ENCODE measurements around the gene SERTM1. TPM values are rescaled to one million over a fixed set of nuclear protein-coding genes. Genes with fewer than 3 reads are reported as not detected.

Gene SERTM1
- total and polyA plus RNA-seq, 2 of the 8 experiments (the other 6 are each of a cell fraction or from before 2014, with no cell fraction given) = 0.48 to 1.6 TPM

DNA sequence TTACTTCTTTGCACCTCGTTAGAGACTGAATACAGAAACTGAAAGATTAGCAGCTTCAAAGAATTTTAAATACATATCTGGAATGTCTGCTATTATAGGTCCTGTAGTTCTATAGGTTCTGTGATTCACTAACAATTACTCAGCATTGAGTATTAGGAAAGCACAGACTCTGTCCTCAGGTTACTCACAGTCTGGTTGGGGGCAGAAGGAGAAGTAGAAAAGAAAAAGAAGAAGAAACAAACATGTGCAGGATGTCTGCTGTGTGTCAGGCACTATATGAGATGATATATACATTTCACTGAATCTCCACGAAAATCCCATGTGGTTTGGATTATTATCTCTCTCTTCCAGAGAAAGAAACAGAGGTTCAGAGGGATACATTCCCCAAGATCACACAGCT lies 40.1 kb downstream of the SERTM1 start:
- Histone ChIP-seq H2AK5ac (ENCODE audit: low read depth, low read length) (no peak overlapping the region), H3K18ac (ENCODE audit: extremely low read depth, low read length) (no peak overlapping the region), H4K5ac (ENCODE audit: insufficient read length, low read depth, low read length) (no peak overlapping the region), H2BK12ac (ENCODE audit: low read depth, low read length) (no peak overlapping the region), H2BK120ac (replicated peaks; ENCODE audit: low read depth, low read length) (no peak overlapping the region), H3K23ac (ENCODE audit: insufficient read length) (no peak overlapping the region), H4K91ac (replicated peaks; ENCODE audit: insufficient read length, low read length) (no peak overlapping the region), H2AFZ (ENCODE audit: low read length) (no peak overlapping the region), H3K36me3 (ENCODE audit: control insufficient read depth in 2 of 4, insufficient read depth in 4 of 4, low read length in 3 of 4) (no peaks in the 10 kb centered on the region), H3K27me3 (replicated peaks in 1 of 4; ENCODE audit: control insufficient read depth in 3 of 4, extremely low read depth in 1 of 4, insufficient read depth in 3 of 4, low read length in 3 of 4) (peaks cover 0 to 1% (median 0%) of the 10 kb centered on the region in 4 experiments; a peak in 1 of 7 replicates), H2BK5ac (ENCODE audit: low read depth, low read length) (no peak overlapping the region), H3K4me3 (ENCODE audit: extremely low read depth in 1 of 4, insufficient read depth in 2 of 4, low read depth in 3 of 4, low read length in 4 of 4) (no peak overlapping the region), H3K4me1 (replicated peaks in 1 of 4; ENCODE audit: control insufficient read depth in 3 of 4, insufficient read depth in 4 of 4, low read length in 3 of 4) (no peaks in the 10 kb centered on the region), H3K4me2 (ENCODE audit: insufficient read depth in 1 of 2, low read depth in 2 of 2, low read length in 2 of 2) (no peak overlapping the region), H3K79me1 (ENCODE audit: low read depth, low read length) (no peaks in the 10 kb centered on the region), H4K8ac (ENCODE audit: extremely low read depth, insufficient read depth, low read length) (no peak overlapping the region), H3K79me2 (ENCODE audit: control insufficient read depth in 1 of 2, insufficient read depth in 2 of 2, low read length in 2 of 2) (no peaks in the 10 kb centered on the region), H3K14ac (ENCODE audit: insufficient read length) (no peak overlapping the region), H2BK15ac (ENCODE audit: low read length) (no peak overlapping the region), H3K9me3 (ENCODE audit: insufficient read depth in 2 of 2, low read depth in 1 of 2, low read length in 1 of 2) (no peaks in the 10 kb centered on the region), H2BK20ac (ENCODE audit: low read length) (no peak overlapping the region), H3K27ac (ENCODE audit: low read depth, low read length) (no peak overlapping the region), H3K56ac (replicated peaks; ENCODE audit: insufficient read length, low read depth, low read length) (no peak overlapping the region), H4K20me1 (replicated peaks in 1 of 2; ENCODE audit: control insufficient read depth in 1 of 2, insufficient read depth in 2 of 2, low read length in 2 of 2) (no peaks in the 10 kb centered on the region), H3K4ac (replicated peaks; ENCODE audit: insufficient read length, low read depth, low read length) (no peak overlapping the region), H3K23me2 (ENCODE audit: low read depth, low read length) (no peaks in the 10 kb centered on the region), H3K9ac (replicated peaks in 1 of 4; ENCODE audit: extremely low read depth in 1 of 4, low read depth in 3 of 4, low read length in 3 of 4) (no peak overlapping the region)
- POLR2A ChIA-PET (ENCODE audit: partially characterized antibody) = no interaction called here
- WGBS, 2 experiments (ENCODE audit: extremely low coverage in 1 of 2, insufficient coverage in 1 of 2, insufficient read length in 1 of 2, insufficient replicate concordance in 2 of 2, low coverage in 1 of 2, low lambda C conversion rate in 2 of 2, missing lambda C conversion rate in 1 of 2) = 36% methylated on average over 2 of the region's 2 CpGs; no CpG with 5 or more reads in 1 of the 2 experiments
- no peak for DNase-seq (ENCODE audit: low read depth in 1 of 2, low spot score in 2 of 2)
- CTCF ChIA-PET (ENCODE audit: partially characterized antibody) = interaction anchor here (0.9 to 1.5 kb wide), 6 partner anchors 8 to 259 kb away, joined by 3 to 4 read pairs (median 4); no protein-coding TSS in a partner anchor
- FAIRE-seq = no peak
- TF ChIP-seq TAF1 (IDR thresholded peaks at IDR 0.05; ENCODE audit: low read depth, low read length) (no peak), SAP30 (IDR thresholded peaks at IDR 0.05; ENCODE audit: insufficient read depth, insufficient replicate concordance, low read length) (no peak), JUN (IDR thresholded peaks at IDR 0.05; ENCODE audit: low read depth, low read length) (no peak), GABPA (IDR thresholded peaks at IDR 0.05; ENCODE audit: borderline replicate concordance, insufficient read depth, low read length) (no peak), RBBP5 (IDR thresholded peaks at IDR 0.05; ENCODE audit: borderline replicate concordance, low read depth, low read length) (no peak), CBX8 (IDR thresholded peaks at IDR 0.05; ENCODE audit: borderline replicate concordance, low read depth, low read length) (no peak), TAF7 (optimal IDR thresholded peaks at IDR 0.05; ENCODE audit: borderline replicate concordance, low read depth, low read length) (no peak), MAFK (IDR thresholded peaks at IDR 0.05; ENCODE audit: low read depth, low read length) (no peak), TBP (IDR thresholded peaks at IDR 0.05; ENCODE audit: low read depth, low read length) (no peak), CBX5 (IDR thresholded peaks at IDR 0.05; ENCODE audit: low read depth, low read length) (no peak), KDM5A (IDR thresholded peaks at IDR 0.05; ENCODE audit: low read length) (no peak), RXRA (IDR thresholded peaks at IDR 0.05; ENCODE audit: insufficient read depth, low read depth, low read length) (no peak), POLR2A (IDR thresholded peaks at IDR 0.05; ENCODE audit: control extremely low read depth in 1 of 2, low read depth in 2 of 2, low read length in 2 of 2) (no peak), KDM1A (IDR thresholded peaks at IDR 0.05; ENCODE audit: borderline replicate concordance, low read length) (no peak), POU5F1 (IDR thresholded peaks at IDR 0.05; ENCODE audit: low read depth, low read length) (no peak), POLR2AphosphoS5 (IDR thresholded peaks at IDR 0.05; ENCODE audit: low read depth, low read length) (no peak)
